H1 (cell line): Measurements from ENCODE around the gene DUSP10. TPM values are rescaled to one million over a fixed set of nuclear protein-coding genes. Genes with fewer than 3 reads are reported as not detected.

Source experiments
- CTCF ChIA-PET: fragments of 300-600 bp; sonication (Branson Sonifier 250); formaldehyde crosslinking; loops from one replicate; lab custom pipeline; 2021; ENCODE audit not compliant: partially characterized antibody; lab: Charles Lee
- POLR2A ChIA-PET: fragments of 300-600 bp; sonication (Branson Sonifier 250); formaldehyde crosslinking; loops from one replicate; lab custom pipeline; 2021; ENCODE audit warnings: inconsistent platforms; ENCODE audit not compliant: partially characterized antibody; lab: Charles Lee
- DNase-seq, 2 experiments: peaks; one replicate each; pipeline versions ENCODE4 v3.0.0 to v3.0.0-alpha.2; 2010 to 2022; ENCODE audit warnings: low spot score in 2 of 2, low read depth in 1 of 2, mixed read lengths in 1 of 2
- FAIRE-seq: peaks from 2 replicates; lab custom pipeline; 2011; peaks lifted over from hg19 to GRCh38; lab: Jason Lieb, UNC
- H2AFZ ChIP-seq: 2 replicates; pipeline ENCODE4 v1.8.1; 2012; ENCODE audit warnings: low read length, inconsistent platforms
- H2AK5ac ChIP-seq: 2 replicates; pipeline ENCODE4 v1.6.1; 2013; ENCODE audit warnings: low read depth, low read length
- H2BK120ac ChIP-seq: replicated peaks from 2 replicates; pipeline ENCODE3; 2013; ENCODE audit warnings: low read depth, low read length, inconsistent platforms
- H2BK12ac ChIP-seq: 2 replicates; pipeline ENCODE4 v1.6.1; 2013; ENCODE audit warnings: low read depth, low read length
- H2BK15ac ChIP-seq: 2 replicates; pipeline ENCODE4 v1.6.1; 2013; ENCODE audit warnings: low read length
- H2BK20ac ChIP-seq: 2 replicates; pipeline ENCODE4 v1.6.1; 2013; ENCODE audit warnings: low read length
- H2BK5ac ChIP-seq: 2 replicates; pipeline ENCODE4 v1.6.1; 2013; ENCODE audit warnings: low read depth, low read length
- H3K14ac ChIP-seq: 2 replicates; pipeline ENCODE4 v1.6.1; 2013; ENCODE audit warnings: inconsistent platforms; ENCODE audit not compliant: insufficient read length
- H3K18ac ChIP-seq: 2 replicates; pipeline ENCODE4 v1.6.1; 2013; ENCODE audit warnings: low read length; ENCODE audit errors: extremely low read depth
- H3K23ac ChIP-seq: 2 replicates; pipeline ENCODE4 v1.6.1; 2013; ENCODE audit warnings: inconsistent platforms; ENCODE audit not compliant: insufficient read length
- H3K23me2 ChIP-seq: 2 replicates; pipeline ENCODE4 v1.6.1; 2013; ENCODE audit warnings: low read depth, low read length
- H3K27ac ChIP-seq: 2 replicates; pipeline ENCODE4 v1.6.1; 2011; ENCODE audit warnings: low read depth, low read length, inconsistent platforms
- H3K27me3 ChIP-seq, 4 experiments: replicated peaks in 1 of 4; 1 replicate in 1 of 4; 2 replicates in 3 of 4; pipeline versions ENCODE4 v1.6.1 to v1.8.1; 2011 to 2013; ENCODE audit warnings: low read length in 3 of 4, mild to moderate bottlenecking in 3 of 4, inconsistent platforms in 2 of 4, mixed read lengths in 2 of 4, moderate library complexity in 1 of 4; ENCODE audit not compliant: control insufficient read depth in 3 of 4, insufficient read depth in 3 of 4; ENCODE audit errors: extremely low read depth in 1 of 4
- H3K36me3 ChIP-seq, 4 experiments: 2 replicates each; pipeline versions ENCODE4 v1.6.1 to v1.8.1; 2011 to 2013; ENCODE audit warnings: mild to moderate bottlenecking in 4 of 4, low read length in 3 of 4, moderate library complexity in 2 of 4, control low read depth in 1 of 4, inconsistent platforms in 1 of 4; ENCODE audit not compliant: insufficient read depth in 4 of 4, control insufficient read depth in 2 of 4
- H3K4ac ChIP-seq: replicated peaks from 2 replicates; pipeline ENCODE3; 2013; ENCODE audit warnings: low read length, low read depth, mixed read lengths, inconsistent platforms; ENCODE audit not compliant: insufficient read length
- H3K4me1 ChIP-seq, 4 experiments: replicated peaks in 1 of 4; 1 replicate in 1 of 4; 2 replicates in 3 of 4; pipeline versions ENCODE4 v1.6.1 to v1.8.1; 2011 to 2013; ENCODE audit warnings: low read length in 3 of 4, inconsistent platforms in 2 of 4, mixed read lengths in 1 of 4; ENCODE audit not compliant: insufficient read depth in 4 of 4, control insufficient read depth in 3 of 4
- H3K4me2 ChIP-seq, 2 experiments: 2 replicates each; pipeline versions ENCODE4 v1.6.1 to v1.8.1; 2011 to 2013; ENCODE audit warnings: low read depth in 2 of 2, low read length in 2 of 2, control low read depth in 1 of 2, inconsistent platforms in 1 of 2, mild to moderate bottlenecking in 1 of 2; ENCODE audit not compliant: insufficient read depth in 1 of 2
- H3K4me3 ChIP-seq, 4 experiments: fragments of 200-600, 300-600 bp in 1 of 4; sonication (generic), shearing (Covaris generic), sonication (Bioruptor Twin) in 1 of 4; 2 replicates each; pipeline versions ENCODE4 v1.5.1 to v1.8.1; 2011 to 2016; ENCODE audit warnings: low read length in 4 of 4, low read depth in 3 of 4, control low read depth in 2 of 4, inconsistent platforms in 2 of 4, mild to moderate bottlenecking in 2 of 4, mixed read lengths in 1 of 4, moderate library complexity in 1 of 4; ENCODE audit not compliant: insufficient read depth in 2 of 4; ENCODE audit errors: extremely low read depth in 1 of 4
- H3K56ac ChIP-seq: replicated peaks from 2 replicates; pipeline ENCODE3; 2013; ENCODE audit warnings: low read depth, mild to moderate bottlenecking, mixed read lengths, low read length, inconsistent platforms; ENCODE audit not compliant: insufficient read length
- H3K79me1 ChIP-seq: 2 replicates; pipeline ENCODE4 v1.6.1; 2013; ENCODE audit warnings: low read depth, low read length, control low read depth
- H3K79me2 ChIP-seq, 2 experiments: 2 replicates each; pipeline versions ENCODE4 v1.6.1 to v1.8.1; 2012 to 2013; ENCODE audit warnings: low read length in 2 of 2, mild to moderate bottlenecking in 2 of 2, inconsistent platforms in 1 of 2; ENCODE audit not compliant: insufficient read depth in 2 of 2, control insufficient read depth in 1 of 2
- H3K9ac ChIP-seq, 4 experiments: replicated peaks in 1 of 4; 1 replicate in 1 of 4; 2 replicates in 3 of 4; pipeline versions ENCODE4 v1.6.1 to v1.8.1; 2011 to 2013; ENCODE audit warnings: low read depth in 3 of 4, low read length in 3 of 4, control low read depth in 2 of 4, mild to moderate bottlenecking in 2 of 4, moderate library complexity in 2 of 4, inconsistent platforms in 1 of 4; ENCODE audit errors: extremely low read depth in 1 of 4
- H3K9me3 ChIP-seq, 2 experiments: 2 replicates each; pipeline versions ENCODE4 v1.6.1 to v1.8.1; 2012 to 2013; ENCODE audit warnings: mild to moderate bottlenecking in 2 of 2, moderate library complexity in 2 of 2, control low read depth in 1 of 2, inconsistent platforms in 1 of 2, low read depth in 1 of 2, low read length in 1 of 2, mixed read lengths in 1 of 2; ENCODE audit not compliant: insufficient read depth in 2 of 2
- H4K20me1 ChIP-seq, 2 experiments: replicated peaks in 1 of 2; 2 replicates each; pipeline versions ENCODE3 to v1.8.1; 2011 to 2013; ENCODE audit warnings: inconsistent platforms in 2 of 2, low read length in 2 of 2, mild to moderate bottlenecking in 1 of 2; ENCODE audit not compliant: insufficient read depth in 2 of 2, control insufficient read depth in 1 of 2
- H4K5ac ChIP-seq: 2 replicates; pipeline ENCODE4 v1.6.1; 2013; ENCODE audit warnings: low read length, low read depth, mixed read lengths, inconsistent platforms; ENCODE audit not compliant: insufficient read length
- H4K8ac ChIP-seq: 2 replicates; pipeline ENCODE4 v1.8.0; 2013; ENCODE audit warnings: mild to moderate bottlenecking, moderate library complexity, low read length, inconsistent platforms; ENCODE audit not compliant: insufficient read depth; ENCODE audit errors: extremely low read depth
- H4K91ac ChIP-seq: replicated peaks from 2 replicates; pipeline ENCODE3; 2013; ENCODE audit warnings: low read length, mixed read lengths, inconsistent platforms; ENCODE audit not compliant: insufficient read length
- GABPA ChIP-seq: IDR thresholded peaks from 2 replicates; pipeline ENCODE4 v1.6.1; 2011; ENCODE audit warnings: mild to moderate bottlenecking, low read length, moderate library complexity, borderline replicate concordance; ENCODE audit not compliant: insufficient read depth
- HDAC2 ChIP-seq, 2 experiments: fragments of 300-600 bp in 1 of 2; sonication (generic) in 1 of 2; IDR thresholded peaks; 2 replicates each; pipeline ENCODE4 v1.6.1; 2011 to 2012; ENCODE audit warnings: low read depth in 2 of 2, low read length in 2 of 2, mild to moderate bottlenecking in 2 of 2, moderate library complexity in 2 of 2, borderline replicate concordance in 1 of 2, inconsistent platforms in 1 of 2
- RNF2 ChIP-seq: fragments of 200-900, 300-1000 bp; sonication (generic); IDR thresholded peaks from 2 replicates; pipeline ENCODE4 v1.7.1; 2016; ENCODE audit warnings: borderline replicate concordance, low read depth, mild to moderate bottlenecking, antibody characterized with exemption, low read length; ENCODE audit not compliant: poor library complexity, severe bottlenecking; ENCODE audit errors: missing control alignments
- ZNF274 ChIP-seq: IDR thresholded peaks from 2 replicates; pipeline ENCODE4 v1.7.0; 2012; ENCODE audit warnings: low read length, borderline replicate concordance; ENCODE audit errors: extremely low read depth
- WGBS, 2 experiments: shearing (Covaris generic) in 1 of 2; methylation state at CpG; one replicate each; pipeline versions ENCODE4 v1.1.6 to v1.1.7; 2013 to 2015; ENCODE audit warnings: low lambda C conversion rate in 2 of 2, mixed read lengths in 2 of 2, inconsistent platforms in 1 of 2, low coverage in 1 of 2, missing lambda C conversion rate in 1 of 2; ENCODE audit not compliant: insufficient replicate concordance in 2 of 2, insufficient coverage in 1 of 2, insufficient read length in 1 of 2; ENCODE audit errors: extremely low coverage in 1 of 2, missing lambda C conversion rate in 1 of 2; 5-methylcytosine and 5-hydroxymethylcytosine counted together
- polyA plus RNA-seq, 7 experiments: library from polyadenylated mRNA; depleted of rRNA in 3 of 7; stranded (reverse) in 5 of 7; unstranded in 2 of 7; fragments of >200 nt in 5 of 7; fragments of 200-250 nt in 2 of 7; gene quantifications; 1 replicate in 5 of 7; 2 replicates in 1 of 7; 4 replicates in 1 of 7; pipeline versions ENCODE4 v1.2.1 to v1.2.3, GENCODE V29; 2011 to 2013; ENCODE audit warnings: missing spikeins in 2 of 7, mixed read lengths in 2 of 7
- total RNA-seq: library from RNA; stranded (reverse); fragmentation: NEBNext Ultra II Directional; extraction: Animal tissue kit (Norgen Biotek cat#: 25700); gene quantifications from 2 replicates; pipeline ENCODE4 v1.2.1, GENCODE V29; 2021

The DUSP10 gene
- total and polyA plus RNA-seq, 2 of the 8 experiments (the other 6 are each of a cell fraction or from before 2014, with no cell fraction given): 1.2 TPM

DNA sequence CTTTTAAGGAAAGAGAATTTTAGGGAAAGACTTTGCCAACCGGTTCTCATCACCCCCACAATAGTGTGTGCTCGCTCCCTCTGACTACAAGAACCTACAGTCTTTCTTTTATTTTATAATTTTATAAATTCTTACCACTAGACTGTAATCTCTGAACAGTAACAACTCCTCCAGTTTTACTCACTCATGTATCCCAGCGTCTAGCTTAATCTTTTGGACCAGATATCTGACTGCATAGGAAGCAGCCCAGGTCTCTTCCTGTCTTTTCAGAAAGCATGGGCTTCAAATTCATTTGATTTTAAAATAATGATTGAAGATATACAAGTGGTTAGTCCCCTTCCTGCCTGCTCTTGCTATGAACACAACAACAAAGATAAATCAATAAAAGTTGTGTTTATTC is 19.0 kb upstream of the DUSP10 start:
- WGBS, 2 experiments: 85% methylated on average over 3 of the region's 3 CpGs; no CpG with 5 or more reads in 1 of the 2 experiments
- Histone ChIP-seq H2BK20ac (no peak overlapping the region), H3K14ac (no peak overlapping the region), H3K9me3 (no peaks in the 10 kb centered on the region), H4K8ac (no peak overlapping the region), H4K91ac (no peak overlapping the region), H2AK5ac (no peak overlapping the region), H3K9ac (no peak overlapping the region), H3K4me1 (no peaks in the 10 kb centered on the region), H2BK5ac (no peak overlapping the region), H3K23me2 (no peaks in the 10 kb centered on the region), H3K23ac (no peak overlapping the region), H2BK15ac (no peak overlapping the region), H4K20me1 (no peaks in the 10 kb centered on the region), H3K79me2 (no peaks in the 10 kb centered on the region), H3K56ac (no peak overlapping the region), H3K4ac (no peak overlapping the region), H3K4me3 (no peak overlapping the region), H2AFZ (no peak overlapping the region), H2BK12ac (no peak overlapping the region), H3K36me3 (no peaks in the 10 kb centered on the region), H3K18ac (no peak overlapping the region), H3K4me2 (no peak overlapping the region), H2BK120ac (no peak overlapping the region), H3K27ac (no peak overlapping the region), H4K5ac (no peak overlapping the region), H3K79me1 (no peaks in the 10 kb centered on the region), H3K27me3 (no peaks in the 10 kb centered on the region)
- no peak for DNase-seq
- FAIRE-seq: no peak
- ChIA-PET CTCF (interaction anchor here (1.1 to 1.5 kb wide), 2 partner anchors 29 to 219 kb away, joined by 3 read pairs; no protein-coding TSS in a partner anchor), POLR2A (no interaction called here)
- TF ChIP-seq RNF2: no peak
- no peak for TF ChIP-seq GABPA
- TF ChIP-seq ZNF274: no peak
- no peak for TF ChIP-seq HDAC2 (IDR thresholded peaks at IDR 0.05; ENCODE audit: borderline replicate concordance in 1 of 2, low read depth in 2 of 2, low read length in 2 of 2)
